Endodermal cell (in vitro differentiated cells): Measurements from ENCODE around the gene RNF220. TPM values are rescaled to one million over a fixed set of nuclear protein-coding genes. Genes with fewer than 3 reads are reported as not detected.

Source experiments
- DNase-seq: peaks from one replicate; pipeline ENCODE4 v3.0.0-alpha.2; 2017
- H3K27ac ChIP-seq: 2 replicates; pipeline ENCODE4 v1.5.1; 2013; ENCODE audit warnings: mild to moderate bottlenecking, low read depth, low read length, moderate library complexity
- H3K27me3 ChIP-seq: 2 replicates; pipeline ENCODE4 v1.6.1; 2013; ENCODE audit warnings: mild to moderate bottlenecking, low read length, moderate library complexity; ENCODE audit not compliant: insufficient read depth, control insufficient read depth, poor library complexity, severe bottlenecking
- H3K36me3 ChIP-seq: 2 replicates; pipeline ENCODE4 v1.7.0; 2013; ENCODE audit warnings: mild to moderate bottlenecking, low read length, moderate library complexity; ENCODE audit not compliant: control insufficient read depth, insufficient read depth
- H3K4me1 ChIP-seq: one replicate; pipeline ENCODE4 v1.7.0; 2013; ENCODE audit warnings: low read length; ENCODE audit not compliant: control insufficient read depth, insufficient read depth
- H3K4me3 ChIP-seq: 2 replicates; pipeline ENCODE4 v1.5.1; 2013; ENCODE audit warnings: mild to moderate bottlenecking, low read length, moderate library complexity
- H3K9ac ChIP-seq: 2 replicates; pipeline ENCODE4 v1.6.1; 2013; ENCODE audit warnings: mild to moderate bottlenecking, low read length, moderate library complexity; ENCODE audit not compliant: poor library complexity, severe bottlenecking; ENCODE audit errors: extremely low read depth
- H3K9me3 ChIP-seq: 2 replicates; pipeline ENCODE4 v1.6.1; 2013; ENCODE audit warnings: mild to moderate bottlenecking, low read length, moderate library complexity; ENCODE audit not compliant: control insufficient read depth
- H3K27ac Mint-ChIP-seq: 2 replicates; pipeline ENCODE4 v1.8.0; 2020; ENCODE audit warnings: mixed read lengths
- H3K27me3 Mint-ChIP-seq: 2 replicates; pipeline ENCODE4 v1.8.0; 2021; ENCODE audit warnings: mild to moderate bottlenecking, mixed read lengths; ENCODE audit not compliant: insufficient read depth
- H3K36me3 Mint-ChIP-seq: 2 replicates; pipeline ENCODE4 v1.8.0; 2020; ENCODE audit warnings: low read depth, mixed read lengths
- H3K4me1 Mint-ChIP-seq: 2 replicates; pipeline ENCODE4 v1.8.0; 2020; ENCODE audit warnings: mixed read lengths
- H3K4me3 Mint-ChIP-seq: 2 replicates; pipeline ENCODE4 v1.8.0; 2020; ENCODE audit warnings: mild to moderate bottlenecking, moderate library complexity, mixed read lengths
- H3K9me3 Mint-ChIP-seq: 2 replicates; pipeline ENCODE4 v1.8.0; 2020; ENCODE audit warnings: mild to moderate bottlenecking, mixed read lengths
- CTCF ChIP-seq: fragments of 200-600 bp; sonication (generic); conservative IDR thresholded peaks from 2 replicates; pipeline ENCODE4 v1.5.0; 2021; ENCODE audit warnings: antibody characterized with exemption, mild to moderate bottlenecking
- WGBS, 2 experiments: methylation state at CpG; one replicate each; pipeline versions ENCODE4 v1.1.5 to v1.1.7; 2013; ENCODE audit warnings: missing lambda C conversion rate in 2 of 2, mixed read lengths in 1 of 2; ENCODE audit not compliant: insufficient coverage in 1 of 2, insufficient read length in 1 of 2; 5-methylcytosine and 5-hydroxymethylcytosine counted together
- total RNA-seq, 2 donors: library from RNA; stranded (reverse); fragmentation: NEBNext Ultra II Directional in 1 of 2; extraction: Animal tissue kit (Norgen Biotek cat#: 25700) in 1 of 2; gene quantifications; 2 replicates in 1 of 2; 3 replicates in 1 of 2; pipeline ENCODE4 v1.2.1, GENCODE V29; 2021

Gene RNF220
- total RNA-seq, 2 donors from 2014 or later, result 94.6 to 95.5 TPM

DNA sequence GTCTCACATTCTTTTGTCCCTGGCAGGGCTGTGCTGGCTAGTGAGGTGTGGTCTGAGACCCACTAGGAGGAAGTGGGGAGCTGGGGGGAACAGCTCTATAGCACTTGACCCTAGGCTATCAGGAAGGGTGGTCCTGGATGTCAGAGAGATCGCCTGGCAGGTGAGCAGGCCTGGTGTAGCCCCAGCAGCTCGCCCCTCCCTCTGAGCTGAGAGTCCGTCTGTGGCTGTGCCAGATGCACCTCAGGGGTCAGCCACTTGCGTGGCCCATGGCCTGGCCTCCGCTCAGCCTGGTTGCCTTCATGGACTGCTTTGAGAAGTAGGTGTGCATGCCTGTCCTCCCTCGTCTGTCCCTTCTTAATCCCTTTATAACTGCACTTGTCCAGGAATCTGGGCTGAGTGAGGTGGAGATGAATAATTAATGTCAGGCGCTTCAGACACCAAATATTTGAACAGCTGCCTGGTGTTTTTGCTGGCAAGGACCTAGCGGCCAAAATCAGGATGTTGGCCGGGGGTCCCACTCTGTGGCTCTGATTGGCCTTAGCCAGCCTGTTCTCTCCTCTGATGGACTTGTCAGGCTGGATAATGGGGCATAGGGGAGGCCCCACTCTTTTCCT, 238.8 kb downstream of the RNF220 start:
- TF ChIP-seq CTCF, result no peak
- Mint-ChIP-seq H3K4me3 (no peak overlapping the region), H3K27ac (no peak overlapping the region), H3K36me3 (peaks cover 66% of the 10 kb centered on the region), H3K4me1 (peaks cover 1% of the 10 kb centered on the region), H3K9me3 (no peaks in the 10 kb centered on the region), H3K27me3 (no peaks in the 10 kb centered on the region)
- 90 to 94% methylated on average over 5 to 9 of the region's 9 CpGs for WGBS, 2 experiments
- no peak for DNase-seq
- Histone ChIP-seq H3K9ac (no peak overlapping the region), H3K4me3 (no peak overlapping the region), H3K4me1 (no peaks in the 10 kb centered on the region), H3K36me3 (peaks cover 74% of the 10 kb centered on the region), H3K27me3 (no peaks in the 10 kb centered on the region), H3K27ac (no peak overlapping the region), H3K9me3 (no peaks in the 10 kb centered on the region)

DNA sequence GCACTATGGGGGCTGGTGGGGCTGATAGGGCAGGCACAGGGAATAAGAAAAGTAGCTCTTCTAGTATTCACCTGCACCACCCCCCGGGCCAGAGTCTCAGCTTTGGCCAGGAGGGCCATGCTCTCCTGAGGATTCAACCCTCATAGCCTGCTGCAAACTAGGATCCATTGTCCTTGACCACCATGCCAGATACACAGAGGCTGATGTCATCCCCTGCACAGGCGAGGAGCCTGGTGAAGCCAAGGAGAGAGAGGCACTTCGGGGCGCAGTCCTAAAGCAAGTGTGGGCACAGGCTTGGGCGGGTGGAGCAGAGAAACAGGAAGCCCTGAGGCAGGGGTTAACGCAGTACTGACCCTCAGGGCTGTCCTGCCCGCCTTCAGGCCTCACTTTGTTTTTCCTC, 239.8 kb downstream of the RNF220 start:
- H3K4me1 Mint-ChIP-seq, result peaks cover 9% of the 10 kb centered on the region
- H3K4me3 Mint-ChIP-seq, result no peak overlapping the region
- no peak for DNase-seq
- H3K27ac ChIP-seq, result no peak overlapping the region
- no peaks in the 10 kb centered on the region for H3K27me3 ChIP-seq
- H3K36me3 ChIP-seq, result peaks cover 76% of the 10 kb centered on the region
- WGBS, 2 experiments, result 94 to 100% methylated on average over 1 to 7 of the region's 7 CpGs
- H3K36me3 Mint-ChIP-seq, result peaks cover 68% of the 10 kb centered on the region
- H3K4me3 ChIP-seq, result no peak overlapping the region
- H3K27ac Mint-ChIP-seq, result no peak overlapping the region
- TF ChIP-seq CTCF, result no peak
- H3K9me3 Mint-ChIP-seq, result no peaks in the 10 kb centered on the region
- H3K9ac ChIP-seq, result no peak overlapping the region
- no peaks in the 10 kb centered on the region for H3K9me3 ChIP-seq
- peaks cover 3% of the 10 kb centered on the region for H3K4me1 ChIP-seq
- H3K27me3 Mint-ChIP-seq, result no peaks in the 10 kb centered on the region

DNA sequence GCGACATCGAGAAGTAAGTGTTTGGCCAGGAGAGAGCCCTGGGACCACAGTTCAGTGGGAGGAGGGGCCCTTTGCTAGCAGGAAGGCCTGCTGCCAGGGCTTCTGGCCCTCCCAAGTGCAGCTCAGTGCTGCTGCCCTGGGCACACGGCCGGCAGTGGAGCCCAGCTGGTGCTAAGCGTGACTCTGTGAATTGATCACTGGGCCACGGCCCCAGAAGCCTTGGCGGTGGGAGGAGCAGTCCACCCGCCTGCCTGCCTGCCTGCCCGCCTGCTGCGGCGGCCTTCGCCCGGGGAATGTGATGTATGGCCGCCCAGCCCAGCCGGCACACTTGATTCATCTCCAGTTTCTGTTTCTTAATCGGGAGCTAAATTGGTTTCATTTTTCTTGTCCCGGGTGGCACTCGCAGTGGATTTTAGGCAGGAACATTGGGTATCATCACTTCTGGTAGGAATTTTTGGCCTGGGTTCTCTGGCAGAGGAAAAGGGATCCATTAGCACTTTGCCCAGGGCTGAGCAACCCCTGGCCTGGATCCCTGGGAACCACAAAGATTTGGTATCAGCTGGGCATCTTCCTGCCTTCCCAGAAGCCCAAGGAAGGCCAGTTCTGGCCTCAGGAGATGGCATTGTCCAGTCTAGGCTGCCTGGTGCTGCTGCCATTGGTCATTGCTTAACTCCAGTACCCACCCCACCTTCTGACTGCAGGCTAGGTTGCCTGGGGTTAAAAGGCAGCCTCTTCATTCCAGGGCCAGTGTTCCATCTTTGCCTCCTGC, 240.6 kb downstream of the RNF220 start:
- Mint-ChIP-seq H3K4me3 (no peak overlapping the region), H3K27ac (no peak overlapping the region), H3K9me3 (no peaks in the 10 kb centered on the region), H3K36me3 (peaks cover 76% of the 10 kb centered on the region), H3K4me1 (peaks cover 18% of the 10 kb centered on the region), H3K27me3 (no peaks in the 10 kb centered on the region)
- peaks cover 79% of the 10 kb centered on the region for H3K36me3 ChIP-seq
- no peak overlapping the region for H3K27ac ChIP-seq
- H3K9ac ChIP-seq, result no peak overlapping the region
- TF ChIP-seq CTCF, result no peak
- 91 to 92% methylated on average over 15 to 18 of the region's 18 CpGs for WGBS, 2 experiments
- peaks cover 11% of the 10 kb centered on the region for H3K4me1 ChIP-seq
- H3K27me3 ChIP-seq, result no peaks in the 10 kb centered on the region
- DNase-seq, result no peak
- no peak overlapping the region for H3K4me3 ChIP-seq
- no peaks in the 10 kb centered on the region for H3K9me3 ChIP-seq
